OCI-LY7 (cell line): ENCODE results near the gene OARD1. TPM values are rescaled to one million over a fixed set of nuclear protein-coding genes. Genes with fewer than 3 reads are reported as not detected.

Source experiments
- BruUV-seq: library from RNA; stranded (reverse); fragments of 400-500 nt; replicated peaks from 2 replicates; lab custom pipeline; 2021; lab: Mats Ljungman, UMichigan
- CTCF ChIA-PET: fragments of 300-600 bp; sonication (Branson Sonifier 250); formaldehyde crosslinking; loops from one replicate; lab custom pipeline; 2022; ENCODE audit warnings: antibody characterized with exemption; ENCODE audit not compliant: unreplicated experiment; lab: Charles Lee
- POLR2A ChIA-PET: fragments of 300-600 bp; sonication (Branson Sonifier 250); formaldehyde crosslinking; loops from one replicate; lab custom pipeline; 2022; ENCODE audit warnings: antibody characterized with exemption; lab: Charles Lee
- DNase-seq: peaks from one replicate; pipeline ENCODE4 v3.0.0-alpha.2; 2015; ENCODE audit warnings: low spot score
- H2AFZ ChIP-seq: fragments of 200-600 bp; sonication (generic), shearing (Covaris generic); 2 replicates; pipeline ENCODE4 v1.6.1; 2014; ENCODE audit warnings: mild to moderate bottlenecking, antibody characterized with exemption, low read length, moderate library complexity
- H3K27ac ChIP-seq: fragments of 200-600 bp; sonication (generic); 2 replicates; pipeline ENCODE4 v1.5.1; 2014; ENCODE audit warnings: mixed run types, low read depth, mild to moderate bottlenecking, moderate library complexity, low read length, inconsistent platforms; ENCODE audit not compliant: poor library complexity, severe bottlenecking
- H3K36me3 ChIP-seq: fragments of 200-600 bp; sonication (generic); 2 replicates; pipeline ENCODE4 v1.6.1; 2014; ENCODE audit warnings: mild to moderate bottlenecking, antibody characterized with exemption, low read length, moderate library complexity, mixed read lengths; ENCODE audit not compliant: insufficient read depth
- H3K4me1 ChIP-seq: fragments of 200-600 bp; sonication (generic); 2 replicates; pipeline ENCODE4 v1.5.1; 2014; ENCODE audit warnings: mild to moderate bottlenecking, low read length; ENCODE audit not compliant: insufficient read depth, poor library complexity, severe bottlenecking
- H3K4me2 ChIP-seq: fragments of 200-600 bp; sonication (generic); 2 replicates; pipeline ENCODE4 v1.6.1; 2014; ENCODE audit warnings: mild to moderate bottlenecking, low read length
- H3K4me3 ChIP-seq: fragments of 200-600 bp; sonication (generic); 2 replicates; pipeline ENCODE4 v1.5.1; 2014; ENCODE audit warnings: mild to moderate bottlenecking, low read depth, low read length; ENCODE audit not compliant: poor library complexity, severe bottlenecking
- H3K79me2 ChIP-seq: fragments of 200-600 bp; sonication (generic); 2 replicates; pipeline ENCODE4 v1.6.1; 2016; ENCODE audit warnings: low read depth, mild to moderate bottlenecking, low read length, moderate library complexity, mixed read lengths; ENCODE audit not compliant: insufficient read depth
- H3K9me2 ChIP-seq: fragments of 200-600 bp; sonication (generic); 2 replicates; pipeline ENCODE4 v1.6.1; 2016; ENCODE audit warnings: mild to moderate bottlenecking, low read length, mixed read lengths; ENCODE audit not compliant: insufficient read depth
- H3K9me3 ChIP-seq: fragments of 200-600 bp; sonication (generic); 2 replicates; pipeline ENCODE4 v1.6.1; 2014; ENCODE audit warnings: mild to moderate bottlenecking, mixed run types, low read length, mixed read lengths
- H4K20me1 ChIP-seq: fragments of 200-600 bp; sonication (generic); 2 replicates; pipeline ENCODE4 v1.6.1; 2014; ENCODE audit warnings: mild to moderate bottlenecking, antibody characterized with exemption, low read length, moderate library complexity, mixed read lengths; ENCODE audit not compliant: insufficient read depth
- CTCF ChIP-seq: fragments of 200-600 bp; sonication (generic); conservative IDR thresholded peaks from 2 replicates; pipeline ENCODE4 v1.5.1; 2014; ENCODE audit warnings: mild to moderate bottlenecking, antibody characterized with exemption, low read length, moderate library complexity, mixed read lengths
- EZH2phosphoT487 ChIP-seq: fragments of 200-600 bp; sonication (generic); IDR thresholded peaks from 2 replicates; pipeline ENCODE4 v1.6.1; 2018; ENCODE audit warnings: low read depth, borderline replicate concordance, mild to moderate bottlenecking, mixed run types, antibody characterized with exemption, low read length, moderate library complexity, mixed read lengths
- intact Hi-C: fragments of 100-400 bp; cut with micrococcal nuclease; formaldehyde crosslinking; loops from one replicate; pipeline ENCODE4 v1.10.0; 2022; ENCODE audit not compliant: unreplicated experiment
- total RNA-seq, 2 experiments: library from RNA; depleted of rRNA in 1 of 2; stranded (reverse); fragments of >200 nt in 1 of 2; shearing (Covaris generic) in 1 of 2; gene quantifications; 2 replicates each; pipeline ENCODE4 v1.2.3, GENCODE V29; 2014 to 2022

Gene OARD1
- total RNA-seq, 2 experiments from 2014 or later: 21.0 to 41.6 TPM

DNA sequence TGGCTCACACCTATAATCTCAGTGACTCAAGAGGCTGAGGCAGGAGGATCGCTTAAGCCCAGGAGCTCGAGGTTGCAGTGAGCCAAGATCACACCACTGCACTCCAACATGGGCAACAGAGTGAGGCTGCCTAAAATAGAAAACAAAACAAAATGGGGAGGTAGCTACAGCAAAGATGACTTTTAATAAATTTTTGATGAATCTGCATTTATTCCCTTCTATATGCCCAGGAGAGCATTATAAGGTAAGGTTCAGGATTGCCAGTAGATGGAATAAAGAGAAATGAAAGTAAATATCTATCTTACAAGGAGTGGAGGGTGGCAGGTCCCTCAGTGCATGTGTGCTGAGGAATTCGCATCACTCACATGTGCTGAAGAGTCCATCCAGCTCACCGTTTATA, 57.4 kb downstream of the OARD1 start:
- POLR2A ChIA-PET: no interaction called here

More for the DNA sequence above, 57.4 kb downstream of the OARD1 start:
- Histone ChIP-seq H4K20me1 (no peaks in the 10 kb centered on the region), H3K27ac (no peak overlapping the region), H3K79me2 (no peaks in the 10 kb centered on the region), H3K9me3 (no peaks in the 10 kb centered on the region), H3K9me2 (no peaks in the 10 kb centered on the region), H3K4me3 (no peak overlapping the region), H3K36me3 (no peaks in the 10 kb centered on the region), H2AFZ (no peak overlapping the region), H3K4me2 (no peak overlapping the region), H3K4me1 (no peaks in the 10 kb centered on the region)
- intact Hi-C loops: no loop called here
- DNase-seq: no peak
- no peak for TF ChIP-seq EZH2phosphoT487
- no peak for TF ChIP-seq CTCF
- CTCF ChIA-PET: no interaction called here
- no TSS peak for BruUV-seq

Other genes starting within 250 kb of the OARD1 start
- gene UNC5CL, start 33.1 kb downstream of the OARD1 start, total RNA-seq (2014; rRNA removed; shearing (Covaris generic)): 0.62 and 0.85 TPM in 2 replicates
- gene UNC5CL, start 33.1 kb downstream of the OARD1 start, total RNA-seq (2022): 0.49 and 0.63 TPM in 2 replicates
- not detected in 2 replicates for gene TSPO2, start 29.9 kb downstream of the OARD1 start, total RNA-seq (2014; rRNA removed; shearing (Covaris generic))
- gene TSPO2, start 29.9 kb downstream of the OARD1 start, total RNA-seq (2022): not detected in 2 replicates
- not detected in 2 replicates for gene APOBEC2, start 19.2 kb downstream of the OARD1 start, total RNA-seq (2014; rRNA removed; shearing (Covaris generic))
- not detected in 2 replicates for gene APOBEC2, start 19.2 kb downstream of the OARD1 start, total RNA-seq (2022)
- 23.5 and 29.5 TPM in 2 replicates for gene NFYA, start 618 bp upstream of the OARD1 start, total RNA-seq (2014; rRNA removed; shearing (Covaris generic))
- gene NFYA, start 618 bp upstream of the OARD1 start, total RNA-seq (2022): 46.4 and 47.9 TPM in 2 replicates
- not detected in 2 replicates for gene TREML1, start 82.0 kb upstream of the OARD1 start, total RNA-seq (2014; rRNA removed; shearing (Covaris generic))
- gene TREML1, start 82.0 kb upstream of the OARD1 start, total RNA-seq (2022): not detected in 2 replicates
- gene TREM2, start 90.8 kb upstream of the OARD1 start, total RNA-seq (2014; rRNA removed; shearing (Covaris generic)): not detected in 2 replicates
- gene TREM2, start 90.8 kb upstream of the OARD1 start, total RNA-seq (2022): not detected in 2 replicates
- 5.5 and 6.2 TPM in 2 replicates for gene TREML2, start 128.8 kb upstream of the OARD1 start, total RNA-seq (2014; rRNA removed; shearing (Covaris generic))
- gene TREML2, start 128.8 kb upstream of the OARD1 start, total RNA-seq (2022): 15.1 and 17.4 TPM in 2 replicates
- not detected in 2 replicates for gene TREML4, start 156.0 kb upstream of the OARD1 start, total RNA-seq (2014; rRNA removed; shearing (Covaris generic))
- gene TREML4, start 156.0 kb upstream of the OARD1 start, total RNA-seq (2022): not detected in 2 replicates
- 0.19 TPM in 1 of 2 replicates, not detected in the other for gene TREM1, start 214.3 kb upstream of the OARD1 start, total RNA-seq (2014; rRNA removed; shearing (Covaris generic))
- 0.51 and 0.55 TPM in 2 replicates for gene TREM1, start 214.3 kb upstream of the OARD1 start, total RNA-seq (2022)